Right ventricle myocardium inferior (tissue), 1 donor: ENCODE data around the gene RXRA. TPM values are rescaled to one million over a fixed set of nuclear protein-coding genes. Genes with fewer than 3 reads are reported as not detected.
A peak's percentile ranks its signal among the peaks of the same experiment; 100 is the strongest.

Experiments
- ATAC-seq: fragments of 200-7000 bp; cut with Tn5 transposase; one replicate; pipeline ENCODE4 v1.9.1; 2020; ENCODE audit warnings: mild to moderate bottlenecking, moderate library complexity
- DNase-seq: peaks from one replicate; pipeline ENCODE4 v3.0.0; 2021; ENCODE audit errors: missing footprints
- intact Hi-C: fragments of 100-400 bp; cut with DNase I; formaldehyde crosslinking; loops from one replicate; pipeline ENCODE4 v1.11.0; 2022
- total RNA-seq: library from RNA; stranded (reverse); fragmentation: NEBNext Ultra II Directional; extraction: Animal tissue kit (Norgen Biotek cat#: 25700); gene quantifications from one replicate; pipeline ENCODE4 v1.2.1, GENCODE V29; 2021
- donor health status: DM: no; HTN: yes; CAD: no; lungs with severe emphysema.

The RXRA gene
- total RNA-seq, 1 donor from 2014 or later = 91.1 TPM

GRCh38 chr9:134473141-134474054, 147.1 kb downstream of the RXRA start:
- ATAC-seq (no peak), DNase-seq (peak; percentile 39)
- intact Hi-C loops = loop anchor here (2.0 kb wide), 1 partner anchor 17 kb away; no protein-coding TSS in a partner anchor

DNA sequence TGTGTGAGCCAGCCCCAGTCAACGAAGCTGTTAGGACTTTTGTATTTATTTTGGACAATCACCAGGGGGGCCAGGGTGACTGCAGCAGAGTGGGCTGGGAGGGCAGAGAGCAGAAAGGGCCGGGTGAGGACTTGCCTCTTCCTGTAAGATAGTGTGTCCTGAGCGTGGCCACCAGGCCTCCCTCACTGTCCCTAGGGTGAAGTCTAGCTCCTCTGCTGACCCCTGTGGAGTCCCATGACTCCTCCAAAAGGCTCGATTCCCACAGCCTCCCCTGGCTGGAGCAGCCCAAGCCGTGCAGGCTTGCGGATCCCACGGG, 147.8 kb downstream of the RXRA start:
- intact Hi-C loops = loop anchor here (2.0 kb wide), 1 partner anchor 17 kb away; no protein-coding TSS in a partner anchor
- ATAC-seq (peak; percentile 77), DNase-seq (peak; percentile 79)

DNA sequence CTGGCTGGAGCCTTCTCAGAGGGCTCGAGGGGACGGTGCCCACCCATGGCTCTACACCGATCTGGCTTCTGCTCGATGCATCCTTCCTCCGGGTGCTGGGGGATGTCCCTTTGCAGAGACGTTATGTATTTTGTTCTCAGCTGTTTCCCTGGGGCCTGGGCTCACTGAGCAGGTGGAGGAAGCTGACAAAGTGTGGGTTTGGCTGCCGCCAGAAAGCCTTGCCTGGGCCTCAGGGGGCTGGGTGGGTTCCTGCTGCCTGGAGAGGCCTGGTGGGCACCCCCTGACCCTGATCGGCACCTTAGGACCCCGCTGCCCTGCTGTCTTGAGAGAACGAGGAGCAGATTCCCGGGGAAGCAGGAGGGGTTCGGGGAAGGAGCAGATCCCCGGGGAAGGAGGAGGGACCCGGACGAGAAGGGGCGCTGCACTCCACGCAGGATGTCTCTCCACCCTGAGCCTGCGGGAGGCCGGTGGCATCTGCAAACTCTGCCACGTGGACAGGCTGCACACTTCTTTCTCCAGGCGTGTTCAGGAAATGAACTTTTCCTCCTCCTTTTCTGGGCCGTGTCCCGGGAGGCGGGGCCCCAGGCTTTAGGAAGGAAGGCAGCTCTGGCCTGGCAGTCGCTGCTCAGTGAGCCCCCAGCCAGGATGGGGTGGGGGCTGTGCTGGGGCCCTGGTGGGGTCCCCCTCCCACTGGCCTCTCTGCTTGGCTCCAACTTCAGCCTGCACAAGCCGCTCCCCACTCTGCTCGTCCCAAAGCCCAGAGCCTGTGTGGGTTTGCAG, 148.9 kb downstream of the RXRA start:
- intact Hi-C loops = loop anchor here (2.0 kb wide), 1 partner anchor 18 kb away; no protein-coding TSS in a partner anchor
- peak; percentile 87 for DNase-seq
- peak; percentile 59 for ATAC-seq

DNA sequence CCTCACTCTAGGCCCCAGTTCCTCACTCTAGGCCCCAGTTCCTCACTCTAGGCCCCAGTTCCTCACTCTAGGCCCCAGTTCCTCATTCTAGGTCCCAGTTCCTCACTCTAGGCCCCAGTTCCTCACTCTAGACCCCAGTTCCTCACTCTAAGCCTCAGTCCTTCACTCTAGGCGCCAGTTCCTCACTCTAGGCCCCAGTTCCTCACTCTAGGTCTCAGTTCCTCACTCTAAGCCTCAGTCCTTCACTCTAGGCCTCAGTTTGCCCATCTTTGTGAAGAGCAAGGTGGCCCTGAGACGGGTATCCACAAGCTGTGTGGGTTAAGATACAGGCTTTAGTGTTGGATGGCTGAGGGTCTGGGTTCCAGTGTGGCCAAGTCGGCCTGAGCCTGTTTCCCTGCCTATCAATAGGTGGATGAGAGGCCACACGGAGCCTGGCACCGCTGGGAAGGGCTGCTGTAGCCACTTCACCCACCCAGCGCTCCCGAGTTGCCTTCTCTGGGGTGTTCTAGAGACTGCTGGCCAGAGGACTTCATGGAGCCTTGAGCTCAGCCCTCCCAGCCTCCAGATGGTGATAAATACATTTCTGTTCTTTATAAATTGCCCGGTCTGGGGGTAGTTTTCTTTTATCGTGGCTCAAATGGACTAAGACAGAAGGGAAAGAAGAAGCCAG, 150.2 kb downstream of the RXRA start:
- peak; percentile 26 for DNase-seq
- intact Hi-C loops = no loop called here
- no peak for ATAC-seq

DNA sequence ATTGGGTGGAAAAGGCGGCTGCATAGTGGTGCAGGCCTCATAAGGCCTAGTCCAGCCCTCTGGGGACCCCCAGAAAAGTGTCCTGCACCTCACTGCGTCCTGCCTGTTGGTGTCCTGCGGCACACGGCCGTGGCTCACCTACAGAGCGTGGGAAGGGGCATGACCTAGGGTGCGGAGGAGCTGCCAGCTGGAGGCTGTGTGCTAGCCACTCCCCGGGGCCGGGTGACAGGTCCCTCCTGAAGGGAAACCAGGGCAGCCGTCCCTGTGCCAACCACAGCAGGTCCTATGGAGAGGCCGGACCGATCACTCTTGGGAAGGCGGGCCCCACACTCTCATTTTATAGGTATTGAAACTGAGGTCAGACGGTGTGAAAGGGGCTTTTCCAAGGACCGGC, 150.7 kb downstream of the RXRA start:
- intact Hi-C loops = no loop called here
- DNase-seq = peak; percentile 50
- ATAC-seq = no peak

DNA sequence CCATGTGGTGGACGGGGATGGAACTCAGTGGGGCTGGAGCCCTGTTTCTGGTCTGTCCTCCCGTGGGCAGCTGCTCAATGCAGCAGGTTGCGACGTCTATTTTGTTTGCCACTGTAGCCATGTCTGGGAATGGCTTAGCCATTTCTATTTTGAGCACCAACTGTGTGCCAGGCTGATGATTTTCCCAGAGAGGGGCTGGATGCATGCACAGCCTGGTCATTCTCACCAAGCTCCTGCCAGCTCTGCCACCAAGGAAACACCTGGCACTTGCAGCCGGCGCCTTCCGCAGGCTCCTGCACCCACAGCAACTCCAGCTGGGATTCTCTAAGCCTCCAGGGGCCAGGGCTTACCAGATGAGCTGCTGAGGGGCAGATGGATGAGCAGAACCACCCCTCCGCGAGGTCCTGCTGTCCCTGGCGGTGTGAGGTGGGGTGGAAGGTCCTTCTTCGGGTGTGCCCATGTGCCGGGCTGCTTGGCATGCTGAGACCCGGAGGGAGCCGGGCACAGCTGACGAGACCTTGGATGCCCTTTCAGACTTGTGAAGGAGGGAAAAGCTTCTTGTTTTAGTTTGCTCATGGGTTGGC, 151.2 kb downstream of the RXRA start:
- DNase-seq = peak; percentile 55
- intact Hi-C loops = no loop called here
- no peak for ATAC-seq

GRCh38 chr9:134477927-134478326, 151.7 kb downstream of the RXRA start:
- DNase-seq (peak; percentile 15), ATAC-seq (no peak)
- intact Hi-C loops = no loop called here

GRCh38 chr9:134481762-134482161, 155.5 kb downstream of the RXRA start:
- intact Hi-C loops = no loop called here
- ATAC-seq (no peak), DNase-seq (peak; percentile 21)

DNA sequence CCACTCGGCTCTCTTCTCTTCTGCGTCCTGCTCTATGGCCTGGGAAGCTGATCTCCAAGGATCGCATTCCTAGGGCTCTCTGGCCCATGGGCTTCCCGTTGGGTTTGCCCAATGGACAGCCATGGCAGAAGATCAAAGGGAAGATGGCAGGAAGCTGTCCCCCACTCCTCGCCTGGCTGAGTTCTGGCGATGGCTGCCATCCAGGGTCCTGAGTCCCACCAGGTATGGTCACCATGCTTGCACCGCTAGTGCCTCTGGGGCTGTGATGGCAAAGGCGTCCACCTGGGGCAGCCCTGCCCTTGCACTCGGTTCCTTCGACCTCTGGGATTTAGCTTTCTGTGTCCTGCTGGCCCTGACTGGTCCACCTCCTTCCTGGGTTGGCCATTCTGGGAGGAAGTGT, 156.0 kb downstream of the RXRA start:
- peak; percentile 17 for DNase-seq
- ATAC-seq = no peak
- intact Hi-C loops = no loop called here

- intact Hi-C loops = no loop called here
- DNase-seq (peak; percentile 47), ATAC-seq (no peak)
Observed at GRCh38 chr9:134483361-134484184, 157.3 kb downstream of the RXRA start.

DNA sequence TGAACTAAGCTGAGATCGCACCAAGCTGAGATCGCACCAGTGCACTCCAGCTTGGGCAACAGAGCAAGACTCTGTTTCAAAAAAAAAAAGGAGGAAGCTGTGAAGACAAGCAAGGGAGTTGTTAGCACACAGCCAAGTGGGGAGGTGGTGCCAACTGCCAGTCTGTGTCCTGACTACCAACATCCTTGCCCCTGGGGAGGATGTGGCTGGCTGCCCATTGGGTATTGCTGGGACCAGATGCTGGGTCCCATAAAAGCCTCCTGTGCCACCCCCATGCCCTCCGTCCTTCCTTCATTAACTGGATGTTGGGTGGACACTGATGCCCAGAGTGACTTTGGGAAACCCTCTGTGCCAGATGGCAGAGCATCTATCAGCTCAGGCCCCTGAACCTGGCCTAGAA, 158.2 kb downstream of the RXRA start:
- intact Hi-C loops = no loop called here
- peak; percentile 15 for DNase-seq
- ATAC-seq = no peak

- intact Hi-C loops = no loop called here
- DNase-seq (no peak), ATAC-seq (no peak)
Observed at GRCh38 chr9:134485653-134486052, 159.4 kb downstream of the RXRA start.

GRCh38 chr9:134486143-134486591, 159.9 kb downstream of the RXRA start:
- intact Hi-C loops = no loop called here
- no peak for ATAC-seq
- peak; percentile 32 for DNase-seq

GRCh38 chr9:134486596-134486995, 160.3 kb downstream of the RXRA start:
- intact Hi-C loops = no loop called here
- ATAC-seq = no peak
- DNase-seq = peak; percentile 51
